Adipose tissue (tissue), 3 donors: ENCODE data around the gene AHCYL2. TPM values are rescaled to one million over a fixed set of nuclear protein-coding genes. Genes with fewer than 3 reads are reported as not detected.
"Not testable (repeated sequence)": the region's sequence is repeated elsewhere in the genome, so short reads cannot be mapped to it uniquely, and the experiment has no call there.

ENCODE experiments used
- H3K27ac ChIP-seq: one replicate; pipeline ENCODE4 v1.5.1; 2013; ENCODE audit warnings: low read depth, low read length
- WGBS, 3 donors: extraction: QIAGEN DNeasy Blood & Tissue Kit; methylation state at CpG; one replicate each; pipeline ENCODE4 v1.1.7; 2013; 5-methylcytosine and 5-hydroxymethylcytosine counted together
- polyA plus RNA-seq, 3 donors: library from polyadenylated mRNA; stranded (reverse); fragments of 200-250 nt; gene quantifications; one replicate each; pipeline ENCODE4 v1.2.3, GENCODE V29; 2013
- donor health status: healthy with polysubstance abuse.
- donor health status: Bipolar disorder and iron deficiency.
- donor health status: healthy.

The AHCYL2 gene
- polyA plus RNA-seq, 3 donors: 4.1 to 5.8 (median 5.3) TPM

- no peak overlapping the region for H3K27ac ChIP-seq
- 73 to 79% (median 78%) methylated on average over 1 of the region's 1 CpG for WGBS, 3 donors
Observed at GRCh38 chr7:129367349-129367699, 142.5 kb downstream of the AHCYL2 start.

- WGBS, 3 donors: 11 to 13% (median 13%) methylated on average over 11 of the region's 11 CpGs
Observed at GRCh38 chr7:129367700-129368388, 143.0 kb downstream of the AHCYL2 start.

GRCh38 chr7:129368389-129368986 lies 143.7 kb downstream of the AHCYL2 start:
- WGBS, 3 donors: 46 to 71% (median 50%) methylated on average over 7 of the region's 7 CpGs
- no peak overlapping the region for H3K27ac ChIP-seq

More at GRCh38 chr7:129367700-129368388, 143.0 kb downstream of the AHCYL2 start:
- no peak overlapping the region for H3K27ac ChIP-seq

GRCh38 chr7:129369447-129369846 lies 144.6 kb downstream of the AHCYL2 start:
- 94 to 96% (median 95%) methylated on average over 7 of the region's 7 CpGs for WGBS, 3 donors

GRCh38 chr7:129370812-129371211 lies 146.0 kb downstream of the AHCYL2 start:
- WGBS, 3 donors: 56 to 76% (median 67%) methylated on average over 5 of the region's 5 CpGs
- H3K27ac ChIP-seq: no peak overlapping the region

More at GRCh38 chr7:129369447-129369846, 144.6 kb downstream of the AHCYL2 start:
- H3K27ac ChIP-seq: not testable (repeated sequence)

- WGBS, 3 donors: 65 to 78% (median 65%) methylated on average over 3 of the region's 3 CpGs
- no peak overlapping the region for H3K27ac ChIP-seq
Observed at GRCh38 chr7:129371487-129371886, 146.7 kb downstream of the AHCYL2 start.

- WGBS, 3 donors: 91 to 92% (median 92%) methylated on average over 3 of the region's 3 CpGs
- no peak overlapping the region for H3K27ac ChIP-seq
Observed at GRCh38 chr7:129373651-129374428, 149.0 kb downstream of the AHCYL2 start.

- H3K27ac ChIP-seq: no peak overlapping the region
- WGBS, 3 donors: 84 to 94% (median 86%) methylated on average over 2 of the region's 2 CpGs
Observed at GRCh38 chr7:129375141-129375938, 150.5 kb downstream of the AHCYL2 start.

GRCh38 chr7:129376076-129376777 lies 151.4 kb downstream of the AHCYL2 start:
- no peak overlapping the region for H3K27ac ChIP-seq
- 51 to 75% (median 69%) methylated on average over 6 of the region's 6 CpGs for WGBS, 3 donors

- 63 to 84% (median 63%) methylated on average over 6 of the region's 6 CpGs for WGBS, 3 donors
- no peak overlapping the region for H3K27ac ChIP-seq
Observed at GRCh38 chr7:129376778-129377700, 152.2 kb downstream of the AHCYL2 start.

GRCh38 chr7:129381710-129382484 lies 157.1 kb downstream of the AHCYL2 start:
- 94 to 98% (median 97%) methylated on average over 9 of the region's 9 CpGs for WGBS, 3 donors
- H3K27ac ChIP-seq: no peak overlapping the region

- WGBS, 3 donors: 54 to 74% (median 61%) methylated on average over 3 of the region's 3 CpGs
- H3K27ac ChIP-seq: no peak overlapping the region
Observed at GRCh38 chr7:129383542-129384132, 158.8 kb downstream of the AHCYL2 start.

- WGBS, 3 donors: 91 to 97% (median 96%) methylated on average over 1 of the region's 1 CpG
Observed at GRCh38 chr7:129385116-129385515, 160.3 kb downstream of the AHCYL2 start.

GRCh38 chr7:129385598-129385997 lies 160.8 kb downstream of the AHCYL2 start:
- no peak overlapping the region for H3K27ac ChIP-seq
- 95 to 98% (median 96%) methylated on average over 4 of the region's 4 CpGs for WGBS, 3 donors

More at GRCh38 chr7:129385116-129385515, 160.3 kb downstream of the AHCYL2 start:
- H3K27ac ChIP-seq: no peak overlapping the region

- no peak overlapping the region for H3K27ac ChIP-seq
Observed at GRCh38 chr7:129386506-129386905, 161.7 kb downstream of the AHCYL2 start.

GRCh38 chr7:129387537-129387936 lies 162.7 kb downstream of the AHCYL2 start:
- no peak overlapping the region for H3K27ac ChIP-seq
- WGBS, 3 donors: 70 to 92% (median 90%) methylated on average over 2 of the region's 2 CpGs
